Fibroblast of gingiva (primary cell): Measurements from ENCODE around the gene RUSC1.
"Not testable (repeated sequence)": the region's sequence is repeated elsewhere in the genome, so short reads cannot be mapped to it uniquely, and the experiment has no call there.

Experiments
- DNase-seq: peaks from one replicate; pipeline ENCODE4 v3.0.0-alpha.2; 2011; ENCODE audit warnings: low read depth

The RUSC1 gene, protein sequence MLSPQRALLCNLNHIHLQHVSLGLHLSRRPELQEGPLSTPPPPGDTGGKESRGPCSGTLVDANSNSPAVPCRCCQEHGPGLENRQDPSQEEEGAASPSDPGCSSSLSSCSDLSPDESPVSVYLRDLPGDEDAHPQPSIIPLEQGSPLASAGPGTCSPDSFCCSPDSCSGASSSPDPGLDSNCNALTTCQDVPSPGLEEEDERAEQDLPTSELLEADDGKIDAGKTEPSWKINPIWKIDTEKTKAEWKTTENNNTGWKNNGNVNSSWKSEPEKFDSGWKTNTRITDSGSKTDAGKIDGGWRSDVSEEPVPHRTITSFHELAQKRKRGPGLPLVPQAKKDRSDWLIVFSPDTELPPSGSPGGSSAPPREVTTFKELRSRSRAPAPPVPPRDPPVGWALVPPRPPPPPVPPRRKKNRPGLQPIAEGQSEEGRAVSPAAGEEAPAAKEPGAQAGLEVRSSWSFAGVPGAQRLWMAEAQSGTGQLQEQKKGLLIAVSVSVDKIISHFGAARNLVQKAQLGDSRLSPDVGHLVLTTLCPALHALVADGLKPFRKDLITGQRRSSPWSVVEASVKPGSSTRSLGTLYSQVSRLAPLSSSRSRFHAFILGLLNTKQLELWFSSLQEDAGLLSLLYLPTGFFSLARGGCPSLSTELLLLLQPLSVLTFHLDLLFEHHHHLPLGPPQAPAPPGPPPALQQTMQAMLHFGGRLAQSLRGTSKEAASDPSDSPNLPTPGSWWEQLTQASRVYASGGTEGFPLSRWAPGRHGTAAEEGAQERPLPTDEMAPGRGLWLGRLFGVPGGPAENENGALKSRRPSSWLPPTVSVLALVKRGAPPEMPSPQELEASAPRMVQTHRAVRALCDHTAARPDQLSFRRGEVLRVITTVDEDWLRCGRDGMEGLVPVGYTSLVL

DNA sequence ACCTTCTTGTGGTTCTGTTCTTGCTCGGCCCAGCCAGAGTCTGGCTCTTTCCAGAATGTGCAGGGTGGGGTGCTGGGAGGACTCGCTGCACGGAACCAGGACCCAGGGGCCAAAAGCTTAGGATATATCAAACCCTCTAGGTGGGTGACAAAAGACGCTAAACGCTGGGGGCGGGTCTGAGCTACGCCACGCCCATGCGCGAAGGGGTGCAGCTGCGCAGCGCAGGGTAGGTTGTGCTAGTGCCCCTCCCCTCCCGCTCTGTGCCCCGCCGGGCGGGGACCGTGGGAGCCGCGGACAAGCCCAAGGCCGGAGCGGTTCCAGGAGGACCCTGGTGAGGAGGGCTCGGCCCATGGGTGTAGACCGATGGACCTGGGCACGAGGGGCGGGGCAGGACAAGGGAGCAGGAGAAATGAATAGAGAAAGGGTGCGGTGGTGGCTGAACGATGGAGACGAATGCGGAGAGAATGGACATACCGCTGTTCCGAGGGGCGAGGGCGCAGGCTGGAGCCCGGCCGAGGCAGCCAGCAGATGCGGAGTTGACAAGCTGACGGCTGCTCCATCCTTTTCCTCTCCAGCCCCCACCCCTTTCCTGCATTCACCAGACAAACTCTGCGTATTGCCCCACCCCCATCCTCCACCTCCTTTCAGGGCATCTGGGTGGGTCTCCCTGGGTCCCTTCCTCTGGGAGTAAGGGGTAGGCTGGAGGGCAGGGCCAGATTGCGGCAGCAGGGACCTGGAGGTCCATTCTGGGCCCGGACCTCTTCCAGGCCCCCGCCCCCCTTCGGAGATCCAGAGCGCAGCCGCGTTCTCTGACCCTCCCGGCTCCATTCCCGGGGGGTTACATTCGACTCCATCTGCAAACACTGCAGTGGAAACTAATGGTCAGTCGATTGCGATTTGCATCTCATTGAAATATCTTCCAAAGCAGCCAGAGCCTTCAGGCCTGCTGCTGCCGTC is at the start of gene RUSC1:
Gene RUSC1 (plus strand): TSS at position 234 of the 957 bp plus-strand sequence. CDS start 880 bp downstream, outside the sequence.
- DNase-seq: peak; percentile 70

DNA sequence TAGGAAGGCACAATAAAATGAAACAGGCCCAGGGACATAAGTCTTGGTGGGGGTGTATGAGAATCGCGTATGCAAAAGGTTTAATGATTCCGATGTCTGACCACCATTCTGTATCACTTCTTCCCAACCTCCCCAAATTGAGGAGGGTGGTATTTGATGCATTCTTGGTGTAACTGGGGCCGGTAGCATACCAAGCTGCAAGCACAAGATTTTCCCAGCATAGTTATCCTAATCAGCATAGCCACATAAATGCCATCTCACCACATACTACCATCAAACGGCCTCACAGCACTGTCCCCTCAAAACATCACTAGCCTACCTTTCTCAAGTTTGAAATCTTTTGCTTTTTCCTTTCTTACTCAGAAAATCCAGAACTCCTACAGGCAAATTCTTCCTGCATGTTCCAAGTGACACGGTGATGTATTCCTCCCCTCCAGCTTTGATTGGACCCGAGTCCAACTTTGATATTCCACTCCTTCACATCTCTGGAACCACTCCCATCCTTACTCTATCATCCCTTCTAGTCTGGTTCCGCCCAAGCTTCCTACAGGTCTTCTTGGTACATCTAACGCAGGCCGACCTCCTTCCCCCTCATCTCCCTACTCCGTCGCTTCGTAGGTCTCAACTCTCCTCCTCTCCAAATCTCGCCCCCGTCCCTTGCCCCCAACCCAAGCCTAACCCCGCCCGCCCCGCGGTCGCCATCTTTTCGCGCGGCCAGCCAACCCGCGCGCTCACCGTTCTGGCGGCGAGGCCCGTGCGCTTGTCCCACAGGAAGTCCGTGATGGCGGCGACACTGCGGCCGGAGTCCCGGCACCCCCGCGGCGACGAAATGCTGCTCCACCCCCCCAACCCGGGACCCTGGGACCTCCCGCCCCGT is 48.0 kb upstream of the RUSC1 start:
- DNase-seq: peak; percentile 46

- DNase-seq: peak; percentile 95
Observed at GRCh38 chr1:155273343-155274245, 47.1 kb upstream of the RUSC1 start, which contains the start of gene CLK2. CLK2 (minus strand) TSS chr1:155273504; CDS start chr1:155270977, 2,527 bp downstream.

DNA sequence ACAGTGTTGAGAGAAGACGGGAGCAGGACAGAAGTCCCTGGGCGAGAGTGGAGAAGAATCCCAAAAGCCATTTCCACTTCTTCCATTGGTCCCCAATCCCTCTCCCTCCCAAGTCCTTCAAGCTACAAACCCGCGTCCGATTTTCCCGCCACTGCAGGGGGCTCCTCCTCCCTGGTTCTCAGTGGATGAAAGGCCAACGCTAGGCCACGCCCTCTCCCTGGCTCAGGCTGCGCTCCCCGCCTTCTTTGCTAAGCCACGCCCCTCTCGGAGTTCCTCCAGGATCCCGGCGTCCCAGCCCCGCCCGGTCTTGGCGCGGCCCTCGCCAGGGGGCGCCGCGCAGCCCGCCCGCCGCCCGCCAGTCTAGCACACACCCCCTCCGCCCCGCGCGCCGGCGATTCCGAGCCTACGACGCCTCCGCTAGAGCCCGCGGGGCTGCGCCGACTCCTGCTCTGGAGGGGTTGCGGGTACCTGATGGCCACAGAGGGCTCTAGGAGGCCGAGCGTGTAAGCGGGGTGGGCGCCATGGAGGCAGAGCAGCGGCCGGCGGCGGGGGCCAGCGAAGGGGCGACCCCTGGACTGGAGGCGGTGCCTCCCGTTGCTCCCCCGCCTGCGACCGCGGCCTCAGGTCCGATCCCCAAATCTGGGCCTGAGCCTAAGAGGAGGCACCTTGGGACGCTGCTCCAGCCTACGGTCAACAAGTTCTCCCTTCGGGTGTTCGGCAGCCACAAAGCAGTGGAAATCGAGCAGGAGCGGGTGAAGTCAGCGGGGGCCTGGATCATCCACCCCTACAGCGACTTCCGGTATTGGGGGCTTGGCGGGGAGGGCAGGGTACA is 43.4 kb upstream of the RUSC1 start, which contains the start of gene HCN3:
Gene HCN3 (plus strand): TSS at position 394 of the 832 bp plus-strand sequence. CDS start 128 bp downstream, at position 522.
- DNase-seq: peak; percentile 89

GRCh38 chr1:155277902-155278688 is 42.6 kb upstream of the RUSC1 start:
- DNase-seq: no peak

DNA sequence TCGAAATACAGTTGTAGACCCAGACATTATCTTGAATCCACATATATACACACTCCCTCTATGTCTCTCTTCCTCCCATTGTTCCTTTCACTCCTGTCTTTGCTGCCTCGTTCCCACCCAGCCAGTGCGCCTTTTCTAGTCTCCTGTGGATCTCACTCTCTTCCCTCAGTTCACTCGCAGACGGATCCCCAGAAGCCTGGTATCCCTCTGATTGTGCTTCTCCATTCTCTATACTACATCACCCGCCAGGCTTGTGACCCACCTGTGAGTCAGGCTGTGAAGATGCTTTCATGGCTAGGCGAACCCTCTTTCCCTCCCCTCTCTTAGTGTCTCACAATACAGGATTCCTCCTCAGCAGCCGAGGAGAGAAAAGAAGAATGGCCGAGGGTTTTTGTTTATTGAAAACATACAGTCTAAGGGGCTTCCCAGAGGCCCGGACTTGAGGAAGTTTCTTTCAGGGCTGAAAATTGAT is 42.0 kb upstream of the RUSC1 start:
- no peak for DNase-seq

- DNase-seq: no peak
Observed at GRCh38 chr1:155279268-155279667, 41.4 kb upstream of the RUSC1 start.

DNA sequence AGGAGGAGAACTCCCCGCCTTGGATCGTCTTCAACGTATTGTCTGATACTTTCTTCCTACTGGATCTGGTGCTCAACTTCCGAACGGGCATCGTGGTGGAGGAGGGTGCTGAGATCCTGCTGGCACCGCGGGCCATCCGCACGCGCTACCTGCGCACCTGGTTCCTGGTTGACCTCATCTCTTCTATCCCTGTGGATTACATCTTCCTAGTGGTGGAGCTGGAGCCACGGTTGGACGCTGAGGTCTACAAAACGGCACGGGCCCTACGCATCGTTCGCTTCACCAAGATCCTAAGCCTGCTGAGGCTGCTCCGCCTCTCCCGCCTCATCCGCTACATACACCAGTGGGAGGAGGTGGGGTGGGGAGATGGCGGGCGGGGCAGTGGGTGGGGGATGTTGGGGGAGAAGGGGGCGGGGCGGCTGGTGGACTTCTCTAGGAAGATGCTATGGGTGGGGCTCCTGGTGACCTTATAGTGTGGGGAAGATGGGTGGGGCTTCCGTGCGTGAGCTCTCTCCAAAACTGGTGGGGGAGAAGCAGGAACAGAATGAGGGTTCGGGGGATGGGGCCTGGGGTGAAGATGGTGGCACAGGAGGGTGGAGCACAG is 38.1 kb upstream of the RUSC1 start:
- no peak for DNase-seq

DNA sequence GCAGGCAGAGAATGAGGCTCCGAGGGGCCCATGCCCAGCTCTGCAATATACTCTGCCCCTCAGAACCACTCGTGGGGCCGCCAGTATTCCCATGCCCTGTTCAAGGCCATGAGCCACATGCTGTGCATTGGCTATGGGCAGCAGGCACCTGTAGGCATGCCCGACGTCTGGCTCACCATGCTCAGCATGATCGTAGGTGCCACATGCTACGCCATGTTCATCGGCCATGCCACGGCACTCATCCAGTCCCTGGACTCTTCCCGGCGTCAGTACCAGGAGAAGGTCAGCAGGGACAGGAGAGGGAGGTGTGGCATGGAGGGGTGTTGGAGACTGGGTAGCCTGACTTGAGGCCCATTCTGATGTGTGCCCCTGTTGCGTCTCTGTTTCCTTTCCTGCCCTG is 36.2 kb upstream of the RUSC1 start:
- no peak for DNase-seq

- no peak for DNase-seq
Observed at GRCh38 chr1:155285063-155285462, 35.6 kb upstream of the RUSC1 start.

DNA sequence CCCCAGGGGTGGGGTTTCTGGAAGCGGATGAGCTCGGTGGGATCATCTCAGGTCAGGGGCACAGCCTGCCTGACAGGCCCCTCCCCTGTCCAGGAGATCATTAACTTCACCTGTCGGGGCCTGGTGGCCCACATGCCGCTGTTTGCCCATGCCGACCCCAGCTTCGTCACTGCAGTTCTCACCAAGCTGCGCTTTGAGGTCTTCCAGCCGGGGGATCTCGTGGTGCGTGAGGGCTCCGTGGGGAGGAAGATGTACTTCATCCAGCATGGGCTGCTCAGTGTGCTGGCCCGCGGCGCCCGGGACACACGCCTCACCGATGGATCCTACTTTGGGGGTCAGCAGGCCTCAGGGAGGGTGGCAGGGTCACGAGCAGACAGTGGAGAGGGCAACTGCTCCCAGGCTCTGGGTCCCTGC is 35.1 kb upstream of the RUSC1 start:
- DNase-seq: no peak

DNA sequence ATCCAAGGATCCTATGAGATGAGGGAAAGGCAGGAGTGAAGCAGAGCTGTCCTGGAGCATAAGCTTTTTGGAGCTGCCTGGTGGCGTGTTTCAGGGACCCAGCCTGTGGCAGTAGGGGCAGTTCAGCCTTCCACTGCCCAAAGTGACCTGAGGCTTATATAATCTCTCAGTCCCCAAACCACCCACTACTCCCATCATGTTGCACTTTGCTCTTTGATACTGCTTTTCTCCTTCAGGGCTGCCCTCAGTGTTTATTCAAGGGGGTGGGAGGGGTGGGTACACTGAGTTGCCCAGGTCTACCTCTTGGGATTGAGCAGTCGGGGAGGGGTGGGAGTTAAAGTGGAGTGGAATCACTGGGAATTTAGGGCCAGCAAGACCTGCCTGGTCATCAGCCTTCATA is 34.1 kb upstream of the RUSC1 start:
- DNase-seq: no peak

DNA sequence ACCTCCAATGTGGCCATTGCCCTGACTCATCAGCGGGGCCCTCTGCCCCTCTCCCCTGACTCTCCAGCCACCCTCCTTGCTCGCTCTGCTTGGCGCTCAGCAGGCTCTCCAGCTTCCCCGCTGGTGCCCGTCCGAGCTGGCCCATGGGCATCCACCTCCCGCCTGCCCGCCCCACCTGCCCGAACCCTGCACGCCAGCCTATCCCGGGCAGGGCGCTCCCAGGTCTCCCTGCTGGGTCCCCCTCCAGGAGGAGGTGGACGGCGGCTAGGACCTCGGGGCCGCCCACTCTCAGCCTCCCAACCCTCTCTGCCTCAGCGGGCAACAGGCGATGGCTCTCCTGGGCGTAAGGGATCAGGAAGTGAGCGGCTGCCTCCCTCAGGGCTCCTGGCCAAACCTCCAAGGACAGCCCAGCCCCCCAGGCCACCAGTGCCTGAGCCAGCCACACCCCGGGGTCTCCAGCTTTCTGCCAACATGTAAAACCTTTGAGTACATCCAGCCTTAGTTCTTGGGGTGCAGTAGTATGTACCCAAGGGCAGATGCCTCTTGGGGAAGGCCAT is 32.6 kb upstream of the RUSC1 start:
- no peak for DNase-seq

GRCh38 chr1:155291006-155291405 is 29.7 kb upstream of the RUSC1 start:
- not testable (repeated sequence) for DNase-seq

GRCh38 chr1:155293086-155293749 is 27.5 kb upstream of the RUSC1 start:
- DNase-seq: no peak

DNA sequence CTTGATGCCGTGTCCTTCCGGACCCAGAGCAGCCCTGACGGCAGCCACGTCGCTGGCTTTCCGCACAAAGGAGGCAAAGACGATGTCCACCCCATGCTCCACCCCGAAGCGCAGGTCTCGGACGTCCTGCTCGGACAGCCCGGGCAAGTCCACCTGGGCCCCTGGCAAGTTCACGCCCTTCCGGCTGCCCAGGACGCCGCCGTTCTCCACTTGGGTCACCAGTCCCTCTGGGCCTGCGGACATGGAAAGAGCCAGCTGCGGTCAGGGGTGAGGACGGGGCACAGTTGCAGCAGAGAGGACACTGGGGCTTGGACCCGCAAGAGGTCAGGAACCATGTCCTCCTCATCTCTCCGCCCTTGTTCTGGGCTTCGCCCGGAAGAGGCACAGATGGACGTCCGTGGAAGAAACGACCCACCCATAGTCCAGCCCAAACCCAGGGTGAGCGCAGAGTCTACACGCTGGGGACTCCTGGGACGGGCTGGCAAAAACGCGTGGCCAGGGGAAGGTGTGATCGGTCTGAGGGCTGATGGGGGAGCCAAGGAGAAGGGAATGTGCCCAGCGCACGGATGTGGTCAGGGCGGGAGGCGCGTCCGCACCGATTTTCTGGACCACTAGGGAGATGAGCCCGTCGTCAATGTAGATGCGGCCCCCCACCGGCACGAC is 26.0 kb upstream of the RUSC1 start:
- no peak for DNase-seq
